ENCODE data around the gene LDLRAD1. TPM values are rescaled to one million over a fixed set of nuclear protein-coding genes. Genes with fewer than 3 reads are reported as not detected.

The LDLRAD1 gene
- total RNA-seq: not detected in 2 replicates

DNA sequence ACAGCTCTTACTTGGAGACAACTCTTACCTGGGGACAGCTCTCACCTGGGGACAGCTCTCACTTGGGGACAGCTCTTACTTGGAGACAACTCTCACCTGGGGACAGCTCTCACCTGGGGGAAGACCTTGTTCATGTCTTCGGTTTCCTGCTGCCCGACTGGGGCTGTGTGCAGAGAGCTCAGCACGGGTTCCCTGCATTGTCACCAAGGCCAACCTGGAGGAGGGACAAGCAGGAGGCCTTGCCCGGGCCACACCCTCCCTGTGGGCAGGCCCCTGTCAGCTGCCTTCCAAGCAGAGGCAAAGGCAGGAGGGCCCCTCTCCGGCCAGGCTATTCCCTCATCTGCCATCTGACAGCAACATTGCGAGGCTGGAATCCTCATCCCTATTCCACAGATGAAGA, at the start of gene LDLRAD1:
LDLRAD1 (minus strand) TSS at position 208 of the 400 bp plus-strand sequence; CDS start at position 134, 74 bp downstream.

GRCh38 chr1:54052934-54053744, 35.2 kb upstream of the LDLRAD1 start, which contains the start of the genes TCEANC2 and TMEM59:
Gene TCEANC2 (plus strand): TSS chr1:54053608. CDS start chr1:54054423, 815 bp downstream.
Gene TMEM59 (minus strand): TSS chr1:54053204. CDS start chr1:54053188, 16 bp downstream.

Other genes starting within 250 kb of the LDLRAD1 start
- 14.0 and 20.2 TPM in 2 replicates for gene NDC1, start 179.9 kb downstream of the LDLRAD1 start, total RNA-seq
- gene YIPF1, start 128.4 kb downstream of the LDLRAD1 start, total RNA-seq: 21.4 and 21.9 TPM in 2 replicates
- not detected in 2 replicates for gene DIO1, start 124.0 kb downstream of the LDLRAD1 start, total RNA-seq
- 14.0 and 14.9 TPM in 2 replicates for gene IFT25, start 72.5 kb downstream of the LDLRAD1 start, total RNA-seq
- gene LRRC42, start 71.8 kb downstream of the LDLRAD1 start, total RNA-seq: 24.3 and 33.9 TPM in 2 replicates
- 313 and 741 TPM in 2 replicates for gene TMEM59, start 35.0 kb upstream of the LDLRAD1 start, total RNA-seq
- 3.0 and 3.8 TPM in 2 replicates for gene TCEANC2, start 35.4 kb upstream of the LDLRAD1 start, total RNA-seq
- gene CDCP2, start 134.8 kb upstream of the LDLRAD1 start, total RNA-seq: 0.30 TPM in 1 of 2 replicates, not detected in the other
- gene CYB5RL, start 181.8 kb upstream of the LDLRAD1 start, total RNA-seq: 5.1 and 5.3 TPM in 2 replicates
- gene MRPL37, start 182.0 kb upstream of the LDLRAD1 start, total RNA-seq: 32.1 and 49.0 TPM in 2 replicates

All from smooth muscle cell of the umbilical artery (primary cell).